Brain microvascular endothelial cell (primary cell): Measurements from ENCODE around the gene RUNX1.
"Not testable (repeated sequence)": the region's sequence is repeated elsewhere in the genome, so short reads cannot be mapped to it uniquely, and the experiment has no call there.

Experiments
- DNase-seq: peaks from one replicate; pipeline ENCODE4 v3.0.0-alpha.2; 2020
- H3K27ac ChIP-seq: fragments of 250-450 bp; sonication (Bioruptor Pico); 2 replicates; pipeline ENCODE4 v1.5.1; 2020; ENCODE audit warnings: mild to moderate bottlenecking, moderate library complexity
- H3K27me3 ChIP-seq: fragments of 250-450 bp; sonication (Bioruptor Pico); replicated peaks from 2 replicates; pipeline ENCODE4 v1.5.1; 2020; ENCODE audit warnings: mild to moderate bottlenecking
- H3K36me3 ChIP-seq: fragments of 250-450 bp; sonication (Bioruptor Pico); replicated peaks from 2 replicates; pipeline ENCODE4 v1.5.1; 2020; ENCODE audit warnings: mild to moderate bottlenecking
- H3K4me3 ChIP-seq: 2 replicates; pipeline ENCODE4 v1.5.1; 2011; ENCODE audit warnings: low read depth, mild to moderate bottlenecking, control low read depth, low read length, moderate library complexity
- CTCF ChIP-seq: IDR thresholded peaks from 2 replicates; pipeline ENCODE4 v1.5.1; 2011; ENCODE audit warnings: low read depth, mild to moderate bottlenecking, moderate library complexity, low read length, control low read depth, inconsistent platforms; ENCODE audit errors: missing control alignments
- in situ Hi-C: cut with HindIII; loops from 2 replicates; pipeline ENCODE4 v1.10.0; 2017; ENCODE audit warnings: low sequenced_read_pairs, low pct_ligation_motif_present

The RUNX1 gene

DNA sequence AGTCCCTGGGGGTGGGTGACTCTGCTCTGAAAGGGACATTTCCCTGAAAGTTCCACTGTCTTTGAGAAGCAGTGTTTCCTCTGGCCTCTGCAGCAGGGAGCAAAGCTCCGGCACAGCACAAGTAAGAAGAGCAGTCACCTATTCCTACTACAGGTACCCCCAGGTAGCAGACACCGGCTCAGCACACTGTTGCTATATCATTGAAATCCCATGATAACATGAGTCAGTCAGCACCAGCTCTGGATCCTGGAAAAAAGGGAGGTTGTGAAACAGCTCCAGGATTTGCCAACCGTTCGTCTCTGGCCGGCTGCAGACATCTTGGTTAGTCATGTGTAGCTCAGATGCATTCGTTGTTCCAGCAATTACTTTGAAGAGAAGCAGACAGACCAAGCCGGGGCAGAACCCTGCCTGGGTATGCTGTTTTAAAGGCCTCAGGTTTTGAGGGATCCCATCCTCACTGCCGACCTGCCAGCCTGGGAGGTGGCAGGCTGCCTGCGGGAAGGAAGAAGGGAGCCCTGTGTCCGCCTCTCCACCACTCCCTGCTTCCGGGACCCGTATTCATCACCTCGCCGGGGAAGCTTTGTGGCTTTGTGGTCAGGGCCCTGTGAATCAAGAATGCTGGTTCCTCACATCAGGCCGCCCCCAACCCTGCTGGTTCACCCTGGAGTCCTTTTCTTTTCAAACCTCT is 241.1 kb downstream of the RUNX1 start:
- H3K27ac ChIP-seq, result peak overlapping the region; percentile 100
- in situ Hi-C loops, result no loop called here
- DNase-seq, result peak; percentile 91
- no peaks in the 10 kb centered on the region for H3K27me3 ChIP-seq
- H3K36me3 ChIP-seq, result peaks cover 14% of the 10 kb centered on the region
- TF ChIP-seq CTCF, result no peak
- H3K4me3 ChIP-seq, result no peak overlapping the region

GRCh38 chr21:34807146-34807880 is 241.8 kb downstream of the RUNX1 start:
- peaks cover 14% of the 10 kb centered on the region for H3K36me3 ChIP-seq
- DNase-seq, result peak; percentile 98
- peak overlapping the region; percentile 100 for H3K27ac ChIP-seq
- H3K4me3 ChIP-seq, result no peak overlapping the region
- H3K27me3 ChIP-seq, result no peaks in the 10 kb centered on the region
- peak; percentile 33 for TF ChIP-seq CTCF
- in situ Hi-C loops, result no loop called here

- in situ Hi-C loops, result no loop called here
- no peak for DNase-seq
Measured at GRCh38 chr21:34806423-34806822, 242.7 kb downstream of the RUNX1 start.

GRCh38 chr21:34805157-34805556 is 243.9 kb downstream of the RUNX1 start:
- no peaks in the 10 kb centered on the region for H3K27me3 ChIP-seq
- H3K27ac ChIP-seq, result peak overlapping the region; percentile 9
- in situ Hi-C loops, result no loop called here
- no peak for DNase-seq
- H3K36me3 ChIP-seq, result peaks cover 18% of the 10 kb centered on the region
- no peak overlapping the region for H3K4me3 ChIP-seq
- TF ChIP-seq CTCF, result no peak

More at GRCh38 chr21:34806423-34806822, 242.7 kb downstream of the RUNX1 start:
- no peak for TF ChIP-seq CTCF
- H3K4me3 ChIP-seq, result no peak overlapping the region
- peak overlapping the region; percentile 100 for H3K27ac ChIP-seq
- H3K27me3 ChIP-seq, result no peaks in the 10 kb centered on the region
- peaks cover 21% of the 10 kb centered on the region for H3K36me3 ChIP-seq

- H3K27ac ChIP-seq, DNase-seq, in situ Hi-C loops: not testable (repeated sequence)
Measured at GRCh38 chr21:34804584-34804983, 244.5 kb downstream of the RUNX1 start.

GRCh38 chr21:34803782-34804370 is 245.2 kb downstream of the RUNX1 start:
- Histone ChIP-seq H3K36me3 (peaks cover 23% of the 10 kb centered on the region), H3K27ac (no peak overlapping the region), H3K4me3 (no peak overlapping the region), H3K27me3 (no peaks in the 10 kb centered on the region)
- TF ChIP-seq CTCF, result no peak
- DNase-seq, result no peak
- in situ Hi-C loops, result no loop called here

More at GRCh38 chr21:34804584-34804983, 244.5 kb downstream of the RUNX1 start:
- H3K36me3 ChIP-seq, result peaks cover 18% of the 10 kb centered on the region
- H3K4me3 ChIP-seq, H3K27me3 ChIP-seq: not testable (repeated sequence)
